H1 (cell line): ENCODE measurements around the gene RAD9A. TPM values are rescaled to one million over a fixed set of nuclear protein-coding genes. Genes with fewer than 3 reads are reported as not detected.
A peak's percentile ranks its signal among the peaks of the same experiment; 100 is the strongest.

Experiments
- CTCF ChIA-PET: fragments of 300-600 bp; sonication (Branson Sonifier 250); formaldehyde crosslinking; loops from one replicate; lab custom pipeline; 2021; ENCODE audit not compliant: partially characterized antibody; lab: Charles Lee
- POLR2A ChIA-PET: fragments of 300-600 bp; sonication (Branson Sonifier 250); formaldehyde crosslinking; loops from one replicate; lab custom pipeline; 2021; ENCODE audit warnings: inconsistent platforms; ENCODE audit not compliant: partially characterized antibody; lab: Charles Lee
- DNase-seq, 2 experiments: peaks; one replicate each; pipeline versions ENCODE4 v3.0.0 to v3.0.0-alpha.2; 2010 to 2022; ENCODE audit warnings: low spot score in 2 of 2, low read depth in 1 of 2, mixed read lengths in 1 of 2
- FAIRE-seq: peaks from 2 replicates; lab custom pipeline; 2011; peaks lifted over from hg19 to GRCh38; lab: Jason Lieb, UNC
- H2AFZ ChIP-seq: 2 replicates; pipeline ENCODE4 v1.8.1; 2012; ENCODE audit warnings: low read length, inconsistent platforms
- H2AK5ac ChIP-seq: 2 replicates; pipeline ENCODE4 v1.6.1; 2013; ENCODE audit warnings: low read depth, low read length
- H2BK120ac ChIP-seq: replicated peaks from 2 replicates; pipeline ENCODE3; 2013; ENCODE audit warnings: low read depth, low read length, inconsistent platforms
- H2BK12ac ChIP-seq: 2 replicates; pipeline ENCODE4 v1.6.1; 2013; ENCODE audit warnings: low read depth, low read length
- H2BK15ac ChIP-seq: 2 replicates; pipeline ENCODE4 v1.6.1; 2013; ENCODE audit warnings: low read length
- H2BK20ac ChIP-seq: 2 replicates; pipeline ENCODE4 v1.6.1; 2013; ENCODE audit warnings: low read length
- H2BK5ac ChIP-seq: 2 replicates; pipeline ENCODE4 v1.6.1; 2013; ENCODE audit warnings: low read depth, low read length
- H3K14ac ChIP-seq: 2 replicates; pipeline ENCODE4 v1.6.1; 2013; ENCODE audit warnings: inconsistent platforms; ENCODE audit not compliant: insufficient read length
- H3K18ac ChIP-seq: 2 replicates; pipeline ENCODE4 v1.6.1; 2013; ENCODE audit warnings: low read length; ENCODE audit errors: extremely low read depth
- H3K23ac ChIP-seq: 2 replicates; pipeline ENCODE4 v1.6.1; 2013; ENCODE audit warnings: inconsistent platforms; ENCODE audit not compliant: insufficient read length
- H3K23me2 ChIP-seq: 2 replicates; pipeline ENCODE4 v1.6.1; 2013; ENCODE audit warnings: low read depth, low read length
- H3K27ac ChIP-seq: 2 replicates; pipeline ENCODE4 v1.6.1; 2011; ENCODE audit warnings: low read depth, low read length, inconsistent platforms
- H3K27me3 ChIP-seq, 4 experiments: replicated peaks in 1 of 4; 1 replicate in 1 of 4; 2 replicates in 3 of 4; pipeline versions ENCODE4 v1.6.1 to v1.8.1; 2011 to 2013; ENCODE audit warnings: low read length in 3 of 4, mild to moderate bottlenecking in 3 of 4, inconsistent platforms in 2 of 4, mixed read lengths in 2 of 4, moderate library complexity in 1 of 4; ENCODE audit not compliant: control insufficient read depth in 3 of 4, insufficient read depth in 3 of 4; ENCODE audit errors: extremely low read depth in 1 of 4
- H3K36me3 ChIP-seq, 4 experiments: 2 replicates each; pipeline versions ENCODE4 v1.6.1 to v1.8.1; 2011 to 2013; ENCODE audit warnings: mild to moderate bottlenecking in 4 of 4, low read length in 3 of 4, moderate library complexity in 2 of 4, control low read depth in 1 of 4, inconsistent platforms in 1 of 4; ENCODE audit not compliant: insufficient read depth in 4 of 4, control insufficient read depth in 2 of 4
- H3K4ac ChIP-seq: replicated peaks from 2 replicates; pipeline ENCODE3; 2013; ENCODE audit warnings: low read length, low read depth, mixed read lengths, inconsistent platforms; ENCODE audit not compliant: insufficient read length
- H3K4me1 ChIP-seq, 4 experiments: replicated peaks in 1 of 4; 1 replicate in 1 of 4; 2 replicates in 3 of 4; pipeline versions ENCODE4 v1.6.1 to v1.8.1; 2011 to 2013; ENCODE audit warnings: low read length in 3 of 4, inconsistent platforms in 2 of 4, mixed read lengths in 1 of 4; ENCODE audit not compliant: insufficient read depth in 4 of 4, control insufficient read depth in 3 of 4
- H3K4me2 ChIP-seq, 2 experiments: 2 replicates each; pipeline versions ENCODE4 v1.6.1 to v1.8.1; 2011 to 2013; ENCODE audit warnings: low read depth in 2 of 2, low read length in 2 of 2, control low read depth in 1 of 2, inconsistent platforms in 1 of 2, mild to moderate bottlenecking in 1 of 2; ENCODE audit not compliant: insufficient read depth in 1 of 2
- H3K4me3 ChIP-seq, 4 experiments: fragments of 200-600, 300-600 bp in 1 of 4; sonication (generic), shearing (Covaris generic), sonication (Bioruptor Twin) in 1 of 4; 2 replicates each; pipeline versions ENCODE4 v1.5.1 to v1.8.1; 2011 to 2016; ENCODE audit warnings: low read length in 4 of 4, low read depth in 3 of 4, control low read depth in 2 of 4, inconsistent platforms in 2 of 4, mild to moderate bottlenecking in 2 of 4, mixed read lengths in 1 of 4, moderate library complexity in 1 of 4; ENCODE audit not compliant: insufficient read depth in 2 of 4; ENCODE audit errors: extremely low read depth in 1 of 4
- H3K56ac ChIP-seq: replicated peaks from 2 replicates; pipeline ENCODE3; 2013; ENCODE audit warnings: low read depth, mild to moderate bottlenecking, mixed read lengths, low read length, inconsistent platforms; ENCODE audit not compliant: insufficient read length
- H3K79me1 ChIP-seq: 2 replicates; pipeline ENCODE4 v1.6.1; 2013; ENCODE audit warnings: low read depth, low read length, control low read depth
- H3K79me2 ChIP-seq, 2 experiments: 2 replicates each; pipeline versions ENCODE4 v1.6.1 to v1.8.1; 2012 to 2013; ENCODE audit warnings: low read length in 2 of 2, mild to moderate bottlenecking in 2 of 2, inconsistent platforms in 1 of 2; ENCODE audit not compliant: insufficient read depth in 2 of 2, control insufficient read depth in 1 of 2
- H3K9ac ChIP-seq, 4 experiments: replicated peaks in 1 of 4; 1 replicate in 1 of 4; 2 replicates in 3 of 4; pipeline versions ENCODE4 v1.6.1 to v1.8.1; 2011 to 2013; ENCODE audit warnings: low read depth in 3 of 4, low read length in 3 of 4, control low read depth in 2 of 4, mild to moderate bottlenecking in 2 of 4, moderate library complexity in 2 of 4, inconsistent platforms in 1 of 4; ENCODE audit errors: extremely low read depth in 1 of 4
- H3K9me3 ChIP-seq, 2 experiments: 2 replicates each; pipeline versions ENCODE4 v1.6.1 to v1.8.1; 2012 to 2013; ENCODE audit warnings: mild to moderate bottlenecking in 2 of 2, moderate library complexity in 2 of 2, control low read depth in 1 of 2, inconsistent platforms in 1 of 2, low read depth in 1 of 2, low read length in 1 of 2, mixed read lengths in 1 of 2; ENCODE audit not compliant: insufficient read depth in 2 of 2
- H4K20me1 ChIP-seq, 2 experiments: replicated peaks in 1 of 2; 2 replicates each; pipeline versions ENCODE3 to v1.8.1; 2011 to 2013; ENCODE audit warnings: inconsistent platforms in 2 of 2, low read length in 2 of 2, mild to moderate bottlenecking in 1 of 2; ENCODE audit not compliant: insufficient read depth in 2 of 2, control insufficient read depth in 1 of 2
- H4K5ac ChIP-seq: 2 replicates; pipeline ENCODE4 v1.6.1; 2013; ENCODE audit warnings: low read length, low read depth, mixed read lengths, inconsistent platforms; ENCODE audit not compliant: insufficient read length
- H4K8ac ChIP-seq: 2 replicates; pipeline ENCODE4 v1.8.0; 2013; ENCODE audit warnings: mild to moderate bottlenecking, moderate library complexity, low read length, inconsistent platforms; ENCODE audit not compliant: insufficient read depth; ENCODE audit errors: extremely low read depth
- H4K91ac ChIP-seq: replicated peaks from 2 replicates; pipeline ENCODE3; 2013; ENCODE audit warnings: low read length, mixed read lengths, inconsistent platforms; ENCODE audit not compliant: insufficient read length
- BACH1 ChIP-seq: IDR thresholded peaks from 2 replicates; pipeline ENCODE4 v1.6.1; 2012; ENCODE audit warnings: low read length, improper control_type of control experiment
- CEBPB ChIP-seq: IDR thresholded peaks from 2 replicates; pipeline ENCODE4 v1.6.1; 2012; ENCODE audit warnings: low read depth, low read length
- EGR1 ChIP-seq: IDR thresholded peaks from 2 replicates; pipeline ENCODE4 v1.6.1; 2011; ENCODE audit warnings: low read depth, low read length, borderline replicate concordance
- NANOG ChIP-seq: IDR thresholded peaks from 2 replicates; pipeline ENCODE4 v1.6.1; 2011; ENCODE audit warnings: low read length, low read depth, mild to moderate bottlenecking, inconsistent platforms; ENCODE audit not compliant: insufficient read depth, poor library complexity, severe bottlenecking
- NRF1 ChIP-seq: IDR thresholded peaks from 2 replicates; pipeline ENCODE4 v1.6.1; 2011; ENCODE audit warnings: mild to moderate bottlenecking, low read depth, low read length, improper control_type of control experiment
- POLR2AphosphoS5 ChIP-seq: IDR thresholded peaks from 2 replicates; pipeline ENCODE4 v1.6.1; 2011; ENCODE audit warnings: low read depth, low read length
- RAD21 ChIP-seq, 2 experiments: IDR thresholded peaks in 1 of 2; conservative IDR thresholded peaks in 1 of 2; 2 replicates each; pipeline ENCODE4 v1.6.1; 2011; ENCODE audit warnings: low read depth in 2 of 2, low read length in 2 of 2, improper control_type of control experiment in 1 of 2, inconsistent platforms in 1 of 2, mild to moderate bottlenecking in 1 of 2, moderate library complexity in 1 of 2
- RNF2 ChIP-seq: fragments of 200-900, 300-1000 bp; sonication (generic); IDR thresholded peaks from 2 replicates; pipeline ENCODE4 v1.7.1; 2016; ENCODE audit warnings: borderline replicate concordance, low read depth, mild to moderate bottlenecking, antibody characterized with exemption, low read length; ENCODE audit not compliant: poor library complexity, severe bottlenecking; ENCODE audit errors: missing control alignments
- RXRA ChIP-seq: IDR thresholded peaks from 2 replicates; pipeline ENCODE4 v1.6.1; 2011; ENCODE audit warnings: low read depth, mild to moderate bottlenecking, low read length, moderate library complexity; ENCODE audit not compliant: insufficient read depth
- SIN3A ChIP-seq, 2 experiments: IDR thresholded peaks in 1 of 2; conservative IDR thresholded peaks in 1 of 2; 2 replicates each; pipeline ENCODE4 v1.6.1; 2011 to 2012; ENCODE audit warnings: low read length in 2 of 2, improper control_type of control experiment in 1 of 2, low read depth in 1 of 2, mild to moderate bottlenecking in 1 of 2
- SUZ12 ChIP-seq: fragments of 200-600 bp; sonication (generic); IDR thresholded peaks from 2 replicates; pipeline ENCODE4 v1.6.1; 2012; ENCODE audit warnings: mild to moderate bottlenecking, inconsistent platforms, low read length, moderate library complexity, mixed read lengths
- TAF1 ChIP-seq: IDR thresholded peaks from 2 replicates; pipeline ENCODE4 v1.6.1; 2011; ENCODE audit warnings: mild to moderate bottlenecking, low read depth, low read length
- WGBS, 2 experiments: shearing (Covaris generic) in 1 of 2; methylation state at CpG; one replicate each; pipeline versions ENCODE4 v1.1.6 to v1.1.7; 2013 to 2015; ENCODE audit warnings: low lambda C conversion rate in 2 of 2, mixed read lengths in 2 of 2, inconsistent platforms in 1 of 2, low coverage in 1 of 2, missing lambda C conversion rate in 1 of 2; ENCODE audit not compliant: insufficient replicate concordance in 2 of 2, insufficient coverage in 1 of 2, insufficient read length in 1 of 2; ENCODE audit errors: extremely low coverage in 1 of 2, missing lambda C conversion rate in 1 of 2; 5-methylcytosine and 5-hydroxymethylcytosine counted together
- polyA plus RNA-seq, 7 experiments: library from polyadenylated mRNA; depleted of rRNA in 3 of 7; stranded (reverse) in 5 of 7; unstranded in 2 of 7; fragments of >200 nt in 5 of 7; fragments of 200-250 nt in 2 of 7; gene quantifications; 1 replicate in 5 of 7; 2 replicates in 1 of 7; 4 replicates in 1 of 7; pipeline versions ENCODE4 v1.2.1 to v1.2.3, GENCODE V29; 2011 to 2013; ENCODE audit warnings: missing spikeins in 2 of 7, mixed read lengths in 2 of 7
- total RNA-seq: library from RNA; stranded (reverse); fragmentation: NEBNext Ultra II Directional; extraction: Animal tissue kit (Norgen Biotek cat#: 25700); gene quantifications from 2 replicates; pipeline ENCODE4 v1.2.1, GENCODE V29; 2021

RAD9A gene
- total and polyA plus RNA-seq, 2 of the 8 experiments (the other 6 are each of a cell fraction or from before 2014, with no cell fraction given) = 22.2 to 25.5 TPM

- Histone ChIP-seq H3K27ac (no peak overlapping the region), H4K20me1 (peaks cover 0 to 3% of the 10 kb centered on the region in 2 experiments)
- DNase-seq = peak in 1 of 2 experiments; percentile 70
Measured at GRCh38 chr11:67371911-67372320, 19.9 kb upstream of the RAD9A start.

More at GRCh38 chr11:67371911-67372320, 19.9 kb upstream of the RAD9A start:
- H3K4me3 ChIP-seq = peak overlapping the region; percentile 29 to 77 (median 50)
- no peak overlapping the region for H4K91ac ChIP-seq
- no peak overlapping the region for H2AFZ ChIP-seq
- H2BK15ac ChIP-seq = peak overlapping the region; percentile 25; the same call in 1 of the 2 replicates
- peak overlapping the region; percentile 18; the same call in 1 of the 2 replicates for H2BK12ac ChIP-seq
- H2BK5ac ChIP-seq = no peak overlapping the region
- H3K36me3 ChIP-seq = no peaks in the 10 kb centered on the region
- H3K9me3 ChIP-seq = no peaks in the 10 kb centered on the region
- H3K4me2 ChIP-seq = peak overlapping the region; percentile 82 to 96
- FAIRE-seq = no peak
- H3K56ac ChIP-seq = no peak overlapping the region
- no peak overlapping the region for H3K14ac ChIP-seq
- CTCF ChIA-PET = interaction anchor here (0.6 to 34.8 kb wide), 8 partner anchors 10 to 648 kb away, joined by 3 to 1305 read pairs (median 18); partner anchors contain the start of genes POLD4, PPP1CA and RAD9A
- H3K4ac ChIP-seq = no peak overlapping the region
- no peak overlapping the region for H3K23ac ChIP-seq
- H3K9ac ChIP-seq = no peak overlapping the region
- H3K23me2 ChIP-seq = peaks cover 25% of the 10 kb centered on the region; the same call in 1 of the 2 replicates
- 7% methylated on average over 14 of the region's 16 CpGs; no CpG with 5 or more reads in 1 of the 2 experiments for WGBS, 2 experiments
- TF ChIP-seq SIN3A (conservative IDR thresholded peaks at IDR 0.05 in 1 of 2, IDR thresholded peaks at IDR 0.05 in 1 of 2; ENCODE audit: low read depth in 1 of 2, low read length in 2 of 2) = no peak
- no peak for TF ChIP-seq RNF2
- no peak for TF ChIP-seq CEBPB
- TF ChIP-seq EGR1 = no peak
- no peak for TF ChIP-seq RAD21 (IDR thresholded peaks at IDR 0.05 in 1 of 2, conservative IDR thresholded peaks at IDR 0.05 in 1 of 2; ENCODE audit: low read depth in 2 of 2, low read length in 2 of 2)
- no peak for TF ChIP-seq SUZ12
- TF ChIP-seq POLR2AphosphoS5 = no peak
- TF ChIP-seq RXRA = no peak
- TF ChIP-seq NANOG = no peak
- TF ChIP-seq TAF1 = no peak
- TF ChIP-seq NRF1 = no peak
- no peak for TF ChIP-seq BACH1
- TF ChIP-seq, all 59 proteins: peak for 0
- no peaks in the 10 kb centered on the region for H3K79me1 ChIP-seq
- no peak overlapping the region for H2AK5ac ChIP-seq
- 0 out of 2 replicates have a peak overlapping the region, but pooled peaks have one; percentile 61 for H2BK20ac ChIP-seq
- peak overlapping the region; percentile 48 for H3K18ac ChIP-seq
- peaks cover 2 to 60% (median 49%) of the 10 kb centered on the region in 4 experiments for H3K27me3 ChIP-seq
- H4K5ac ChIP-seq = no peak overlapping the region
- H3K79me2 ChIP-seq = no peaks in the 10 kb centered on the region
- no peak overlapping the region for H2BK120ac ChIP-seq
- peaks cover 0 to 41% (median 35%) of the 10 kb centered on the region in 4 experiments; a peak in 6 of 7 replicates for H3K4me1 ChIP-seq
- POLR2A ChIA-PET = interaction anchor here (0.9 to 2.1 kb wide), 10 partner anchors 8 to 259 kb away, joined by 3 to 11 read pairs (median 3); partner anchors contain the start of gene POLD4
- H4K8ac ChIP-seq = no peak overlapping the region
